ENCODE measurements around the gene KLHL26.

GRCh38 chr19:18639706-18640243, 2.9 kb downstream of the KLHL26 start:
- TF ChIP-seq FOXP4 (CRISPR knock-in tag; IDR thresholded peaks at IDR 0.05; ENCODE audit: borderline replicate concordance) = no peak
- no peak for TF ChIP-seq GMEB1 (CRISPR knock-in tag; IDR thresholded peaks at IDR 0.05)
- TF ChIP-seq MEF2A (IDR thresholded peaks at IDR 0.05; ENCODE audit: control insufficient read depth, low read depth, low read length) = no peak
- no peak for TF ChIP-seq CTCF (IDR thresholded peaks at IDR 0.05 in 2 of 3, conservative IDR thresholded peaks at IDR 0.05 in 1 of 3; ENCODE audit: insufficient read depth in 2 of 3, low read depth in 1 of 3, low read length in 3 of 3)
- no peak for TF ChIP-seq POLR2A (conservative IDR thresholded peaks at IDR 0.05)
- no peak for TF ChIP-seq YY1 (IDR thresholded peaks at IDR 0.05; ENCODE audit: borderline replicate concordance in 1 of 3, control insufficient read depth in 1 of 3, extremely low read depth in 1 of 3, insufficient read depth in 3 of 3, insufficient read length in 1 of 3, insufficient replicate concordance in 2 of 3, low read depth in 1 of 3, low read length in 2 of 3)
- TF ChIP-seq MAFK (IDR thresholded peaks at IDR 0.05; ENCODE audit: low read length) = no peak
- no peak for TF ChIP-seq ZNF668 (CRISPR knock-in tag; IDR thresholded peaks at IDR 0.05)
- TF ChIP-seq ZNF146 (CRISPR knock-in tag; IDR thresholded peaks at IDR 0.05; ENCODE audit: unreplicated experiment) = no peak
- no peak for TF ChIP-seq ELF2 (CRISPR knock-in tag; IDR thresholded peaks at IDR 0.05)
- no peak for TF ChIP-seq SAFB (IDR thresholded peaks at IDR 0.05; ENCODE audit: borderline replicate concordance, low read depth, low read length)
- TF ChIP-seq HDAC3 (IDR thresholded peaks at IDR 0.05; ENCODE audit: borderline replicate concordance, partially characterized antibody) = no peak
- no peak for TF ChIP-seq SNAPC5 (CRISPR knock-in tag; IDR thresholded peaks at IDR 0.05)
